ENCODE data around the gene PLA1A. TPM values are rescaled to one million over a fixed set of nuclear protein-coding genes. Genes with fewer than 3 reads are reported as not detected.

The PLA1A gene
- total RNA-seq, 4 donors from 2014 or later = 3.3 to 12.8 (median 7.3) TPM

- DNase-seq (ENCODE audit: low spot score) (no peak), ATAC-seq (ENCODE audit: low FRiP score) (no peak)
- no peak for TF ChIP-seq CTCF (IDR thresholded peaks at IDR 0.05)
These were observed 65.1 kb downstream of the PLA1A start for GRCh38 chr3:119662604-119663373.

- ATAC-seq (ENCODE audit: low FRiP score) (no peak), DNase-seq (ENCODE audit: low spot score) (no peak)
- no peak for TF ChIP-seq CTCF (IDR thresholded peaks at IDR 0.05)
These were observed 66.2 kb downstream of the PLA1A start for GRCh38 chr3:119663885-119664284.

GRCh38 chr3:119664370-119664769, 66.7 kb downstream of the PLA1A start:
- ATAC-seq (ENCODE audit: low FRiP score) (no peak), DNase-seq (ENCODE audit: low spot score) (no peak)
- TF ChIP-seq CTCF (IDR thresholded peaks at IDR 0.05) = no peak

GRCh38 chr3:119664850-119665379, 67.2 kb downstream of the PLA1A start:
- ATAC-seq (ENCODE audit: low FRiP score) (peak; percentile 90), DNase-seq (ENCODE audit: low spot score) (no peak)
- TF ChIP-seq CTCF (IDR thresholded peaks at IDR 0.05) = no peak

GRCh38 chr3:119665954-119666559, 68.4 kb downstream of the PLA1A start:
- DNase-seq (ENCODE audit: low spot score) = no peak
- no peak for ATAC-seq (ENCODE audit: low FRiP score)
- TF ChIP-seq CTCF (IDR thresholded peaks at IDR 0.05) = no peak

GRCh38 chr3:119669906-119670570, 72.4 kb downstream of the PLA1A start:
- DNase-seq (ENCODE audit: low spot score) = no peak
- no peak for ATAC-seq (ENCODE audit: low FRiP score)
- no peak for TF ChIP-seq CTCF (IDR thresholded peaks at IDR 0.05)
